GM18505 (cell line): ENCODE measurements around the gene BMP6.

ENCODE experiments used
- ATAC-seq: cut with Tn5 transposase; IDR thresholded peaks from one replicate; pipeline ENCODE4 v1.9.1; 2021; ENCODE audit not compliant: unreplicated experiment
- POLR2A ChIP-seq: IDR thresholded peaks from 4 replicates; pipeline ENCODE4 v1.6.1; 2011; ENCODE audit warnings: borderline replicate concordance; ENCODE audit not compliant: insufficient read depth, insufficient read length; ENCODE audit errors: extremely low read depth

Gene BMP6

DNA sequence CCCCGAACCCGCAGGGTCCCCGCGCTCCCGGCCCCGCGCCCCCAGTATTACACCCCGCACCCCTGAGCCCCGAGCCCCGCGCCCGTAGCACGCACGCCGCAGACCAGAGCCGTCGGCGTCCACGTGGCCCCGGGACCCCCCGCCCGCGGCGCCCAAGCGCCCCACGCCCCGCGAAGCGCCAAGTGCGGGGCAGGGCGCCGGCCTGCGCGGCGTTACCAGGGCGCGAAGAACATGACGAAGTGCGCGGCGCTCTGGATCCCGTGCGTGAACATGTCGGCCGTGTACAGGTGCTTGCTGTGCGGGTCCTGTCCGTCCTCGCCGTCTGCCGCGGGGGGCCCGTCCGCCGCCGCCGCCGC is 184.4 kb downstream of the BMP6 start:
- peak; percentile 26 for ATAC-seq

DNA sequence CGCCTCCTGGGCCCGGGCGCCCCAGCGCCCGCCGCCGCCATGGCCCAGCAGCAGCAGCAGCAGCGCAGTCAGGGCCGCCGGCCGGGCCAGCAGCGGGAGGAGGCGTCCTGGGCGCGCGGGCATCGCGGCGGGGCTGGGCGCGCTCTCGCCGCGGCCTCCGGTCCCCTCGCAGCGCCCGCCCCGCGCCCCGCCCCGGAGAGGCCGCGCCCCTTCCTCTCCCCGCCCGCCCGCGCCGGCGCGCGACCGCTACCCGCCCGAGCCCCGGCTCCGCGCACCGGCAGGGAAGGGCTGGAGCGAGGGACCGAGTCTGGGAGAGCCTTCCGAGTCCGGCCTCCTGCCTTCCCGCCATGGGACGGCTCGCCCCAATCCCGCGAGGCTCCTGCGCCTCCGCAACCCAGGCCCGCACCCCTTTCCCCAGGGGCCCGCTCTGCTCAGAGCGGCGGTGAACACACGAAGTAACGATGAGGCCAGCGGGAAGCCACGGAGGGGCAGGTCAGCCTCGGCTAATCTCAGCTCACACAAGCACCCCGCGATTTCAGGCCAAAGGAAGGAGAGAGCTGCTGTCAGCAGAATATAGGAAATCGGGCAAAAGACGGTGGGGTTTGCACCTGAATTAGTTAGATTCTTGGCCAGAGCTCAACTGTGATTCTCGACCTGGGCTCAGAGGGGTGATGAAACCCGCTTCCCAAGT is 184.9 kb downstream of the BMP6 start, which contains the start of gene TXNDC5:
Gene TXNDC5, minus strand, starts transcription at position 135 of the 691 bp plus-strand sequence. Its CDS starts 12 bp downstream, at position 123.
- peak; percentile 72 for ATAC-seq
- peak; percentile 75 for TF ChIP-seq POLR2A

More for the DNA sequence above, 184.4 kb downstream of the BMP6 start:
- no peak for TF ChIP-seq POLR2A

DNA sequence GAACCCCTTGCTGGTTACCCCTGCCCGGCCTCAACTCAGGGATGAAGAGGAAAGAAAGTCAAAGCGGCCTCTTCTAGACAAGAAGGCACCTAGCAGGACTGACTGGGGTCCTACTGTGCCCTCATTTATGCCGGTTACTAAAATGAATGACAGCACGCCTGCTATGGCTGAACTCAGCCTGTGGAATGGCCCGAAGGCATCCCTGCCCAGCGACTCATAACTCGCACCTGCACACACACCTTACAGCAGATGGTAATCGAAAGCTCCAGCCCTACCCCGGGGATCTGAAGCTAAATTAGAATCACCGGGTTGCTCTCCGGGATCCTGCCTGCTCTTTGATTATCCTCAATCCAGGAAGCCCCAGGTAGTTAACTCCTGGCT is 185.4 kb downstream of the BMP6 start:
- no peak for TF ChIP-seq POLR2A
- no peak for ATAC-seq

DNA sequence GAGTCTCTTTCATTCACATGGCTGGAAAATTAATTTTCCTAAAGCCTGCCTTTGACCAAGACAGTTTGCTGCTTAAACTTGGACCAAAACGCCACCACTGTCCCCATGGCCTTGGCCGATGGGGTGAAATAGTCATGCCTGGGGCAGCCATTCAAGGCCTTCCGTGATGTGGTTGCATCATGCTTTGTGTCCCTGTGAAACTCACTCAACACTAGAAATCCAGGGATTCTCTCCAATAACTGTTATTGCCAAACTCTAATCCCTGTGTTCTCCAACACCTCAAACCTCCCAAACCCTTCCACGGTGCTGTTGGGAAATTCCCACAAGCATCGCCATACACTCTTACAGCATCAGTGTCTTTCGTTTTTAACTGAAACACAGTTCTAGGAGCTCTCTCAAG is 186.1 kb downstream of the BMP6 start:
- ATAC-seq: no peak
- no peak for TF ChIP-seq POLR2A

DNA sequence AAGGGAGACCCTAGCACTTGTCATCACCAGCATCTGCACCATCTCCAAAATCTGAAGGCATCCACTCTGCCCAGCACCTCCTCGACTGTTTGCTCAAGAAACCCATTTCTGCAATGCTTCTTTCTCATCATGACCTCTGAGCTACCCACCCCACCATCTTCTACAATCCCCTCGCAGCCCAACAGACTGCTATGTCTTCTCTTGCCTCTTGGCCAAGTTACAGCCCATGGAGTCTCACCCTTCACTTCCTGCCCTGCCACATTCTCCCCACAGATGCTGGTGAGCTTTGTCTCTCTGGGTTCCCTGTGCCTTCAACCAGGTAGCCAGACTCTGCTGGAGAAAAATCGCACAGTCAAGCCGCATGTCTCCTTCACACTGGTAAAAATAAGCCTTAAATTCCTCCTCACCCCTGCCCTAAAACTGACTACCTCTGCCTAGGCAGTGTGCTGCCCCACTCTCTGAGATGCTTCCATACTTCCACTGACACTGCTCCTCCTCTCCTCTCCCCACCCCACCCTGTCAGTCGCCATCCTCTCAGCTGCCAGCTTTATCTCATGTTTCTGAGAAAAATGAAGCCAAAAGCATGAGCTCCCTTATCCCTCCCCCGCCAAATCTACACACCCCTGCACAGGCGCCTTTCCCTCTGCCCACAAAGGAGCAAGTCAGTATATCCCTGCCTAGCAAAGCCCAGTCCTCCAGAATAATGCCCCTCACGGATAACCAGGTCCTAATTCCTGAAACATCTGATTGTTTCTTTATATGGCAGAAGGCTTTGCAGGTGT is 187.0 kb downstream of the BMP6 start:
- no peak for TF ChIP-seq POLR2A
- ATAC-seq: no peak

DNA sequence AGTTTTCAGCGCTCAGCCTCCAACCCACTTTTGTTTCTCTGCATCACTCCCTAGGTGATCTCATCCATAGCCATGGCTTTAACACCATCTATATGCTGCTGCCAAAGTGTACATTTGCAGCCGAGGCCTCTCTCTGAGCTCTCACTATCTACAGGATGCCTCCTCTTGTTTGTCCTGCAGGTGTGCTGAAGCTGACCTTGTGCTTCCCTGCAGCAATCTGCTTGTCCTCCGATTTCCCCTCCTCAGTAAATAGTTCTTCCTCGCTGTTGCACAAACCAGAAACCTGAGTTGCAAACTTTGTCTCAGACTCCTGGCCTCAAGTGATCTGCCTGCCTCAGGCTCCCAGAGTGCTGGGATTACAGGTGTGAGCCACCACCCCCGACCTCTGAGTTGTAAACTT is 188.4 kb downstream of the BMP6 start:
- no peak for TF ChIP-seq POLR2A
- ATAC-seq: no peak

DNA sequence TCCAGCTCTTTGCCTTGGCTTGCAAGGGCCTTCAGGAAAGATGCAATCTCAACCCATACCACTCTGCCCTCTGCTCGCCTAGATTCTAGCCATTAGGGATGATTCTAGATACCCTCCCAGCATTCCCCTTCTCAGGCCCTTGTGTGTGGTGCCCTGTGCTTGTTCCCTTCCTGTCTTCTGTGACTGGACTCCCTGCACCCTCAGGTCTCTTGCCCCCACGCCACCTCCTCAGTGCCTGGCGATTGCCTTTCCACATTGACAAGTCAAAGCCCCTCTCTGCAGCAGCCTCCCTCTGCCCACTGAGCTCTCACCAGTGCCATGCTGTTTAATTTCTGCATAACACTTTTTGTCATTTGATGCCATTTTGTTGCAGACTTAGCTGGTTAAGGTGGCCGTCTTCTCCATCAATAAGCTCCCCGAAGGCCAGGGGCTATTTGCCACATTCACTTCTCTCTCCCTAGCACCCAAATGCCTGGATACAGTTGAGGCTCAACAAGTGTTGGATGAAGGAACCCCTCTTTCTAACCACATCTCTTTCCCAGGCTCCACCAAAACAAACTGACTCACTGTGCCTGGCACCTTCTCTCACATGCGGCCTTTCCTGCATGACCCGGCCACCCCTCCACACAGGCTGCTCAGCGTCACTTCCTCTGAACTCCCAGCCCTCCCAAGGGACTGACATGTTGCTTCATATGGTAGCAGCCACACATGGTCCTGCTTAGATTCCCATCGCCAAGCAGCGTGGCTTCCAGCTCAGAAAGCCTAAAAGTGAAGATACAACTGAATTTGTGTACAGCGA is 189.3 kb downstream of the BMP6 start:
- no peak for TF ChIP-seq POLR2A
- no peak for ATAC-seq

DNA sequence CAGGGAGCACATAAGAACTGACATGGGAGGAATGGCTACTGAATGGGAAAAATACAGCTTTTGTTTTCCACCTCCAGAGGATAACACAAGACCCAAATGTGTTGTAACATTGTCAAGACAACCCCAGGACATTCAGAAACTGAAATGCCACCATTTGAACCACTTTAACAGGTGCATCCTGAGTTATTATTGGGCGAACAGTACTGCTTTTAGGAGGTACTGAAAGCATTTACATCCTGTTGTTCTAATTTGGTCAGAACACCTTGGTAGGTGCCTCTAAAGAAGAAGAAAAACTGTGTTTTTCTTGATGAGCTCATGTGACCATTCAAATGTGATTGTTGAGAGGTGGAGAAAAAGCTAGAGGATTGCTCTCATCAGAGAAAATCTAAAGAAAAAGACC is 191.1 kb downstream of the BMP6 start:
- TF ChIP-seq POLR2A: peak; percentile 34
- peak; percentile 85 for ATAC-seq

DNA sequence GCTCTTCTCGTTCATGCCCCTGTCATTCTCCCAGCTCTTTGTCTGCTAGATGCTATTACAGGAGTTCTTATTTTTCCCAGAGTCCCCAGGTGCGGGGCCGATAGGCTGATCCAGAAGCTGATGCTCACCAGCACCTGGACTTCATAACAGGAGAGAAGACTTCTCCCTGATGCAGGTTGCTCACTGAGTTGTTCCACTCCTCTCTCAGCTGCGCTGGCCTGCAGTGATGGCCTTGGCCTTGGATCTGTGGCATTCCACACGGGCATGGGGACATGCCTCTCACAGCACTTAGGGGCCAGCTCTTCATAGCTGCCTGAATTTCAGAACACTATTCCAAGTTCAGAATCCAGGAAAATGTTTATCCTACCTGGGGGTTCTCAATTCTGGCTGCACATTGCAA is 191.8 kb downstream of the BMP6 start:
- TF ChIP-seq POLR2A: no peak
- ATAC-seq: no peak

DNA sequence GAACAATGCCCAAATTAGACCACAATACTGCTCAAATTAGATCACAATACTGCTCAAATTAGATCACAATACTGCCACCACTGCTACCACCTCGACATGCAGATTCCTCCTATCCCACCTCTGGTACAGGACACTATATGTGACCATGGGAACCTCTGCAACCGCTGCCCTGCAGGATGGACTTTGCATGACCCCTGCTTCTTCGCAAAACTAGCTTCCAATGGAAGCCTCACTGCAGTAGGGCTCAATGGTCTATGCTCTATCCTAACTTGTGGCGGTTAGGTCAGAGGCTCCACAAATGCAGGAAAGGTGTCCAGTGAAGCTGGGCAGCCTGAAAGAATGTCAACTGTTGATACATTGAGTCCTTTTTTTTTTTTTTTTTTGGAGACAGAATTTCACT is 192.5 kb downstream of the BMP6 start:
- ATAC-seq: no peak
- TF ChIP-seq POLR2A: no peak

DNA sequence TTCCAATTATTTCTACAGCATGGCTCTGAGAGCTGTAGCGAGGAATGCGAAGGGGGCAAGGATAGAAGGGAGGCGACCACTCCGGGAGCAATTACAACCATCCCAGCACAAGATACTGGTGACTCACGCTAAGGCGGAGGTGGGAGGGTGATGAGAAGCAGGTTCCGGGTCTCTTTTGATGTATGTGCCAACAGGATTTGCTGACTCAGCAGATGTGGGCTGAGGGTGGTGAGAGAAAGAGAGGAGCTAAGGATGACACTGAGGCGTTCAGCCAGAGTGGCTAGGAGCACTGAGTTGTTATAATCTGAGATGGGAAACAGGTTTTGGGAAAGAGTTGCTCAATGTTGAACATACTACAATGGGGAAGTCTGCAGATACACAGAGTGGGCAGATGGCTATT is 194.0 kb downstream of the BMP6 start:
- TF ChIP-seq POLR2A: no peak
- no peak for ATAC-seq

DNA sequence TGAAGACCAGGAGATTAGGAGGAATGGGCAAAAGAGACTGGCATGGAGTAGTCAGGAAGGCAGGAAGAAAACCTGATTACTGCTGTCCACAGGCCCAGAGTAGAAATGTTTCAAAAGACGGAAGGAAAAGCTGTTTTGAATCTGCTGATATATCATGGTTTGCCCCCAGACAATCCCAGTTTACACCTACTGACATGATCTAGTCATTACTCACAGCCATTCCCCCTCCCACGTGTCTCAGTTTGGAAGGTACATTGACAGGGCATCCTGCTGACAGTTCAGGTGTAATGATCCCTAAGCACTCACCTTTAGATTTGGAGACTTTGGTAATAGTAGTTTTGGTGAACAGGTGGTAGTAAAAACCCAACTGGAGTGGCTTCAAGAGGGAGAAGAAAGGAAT is 194.5 kb downstream of the BMP6 start:
- no peak for ATAC-seq
- no peak for TF ChIP-seq POLR2A

DNA sequence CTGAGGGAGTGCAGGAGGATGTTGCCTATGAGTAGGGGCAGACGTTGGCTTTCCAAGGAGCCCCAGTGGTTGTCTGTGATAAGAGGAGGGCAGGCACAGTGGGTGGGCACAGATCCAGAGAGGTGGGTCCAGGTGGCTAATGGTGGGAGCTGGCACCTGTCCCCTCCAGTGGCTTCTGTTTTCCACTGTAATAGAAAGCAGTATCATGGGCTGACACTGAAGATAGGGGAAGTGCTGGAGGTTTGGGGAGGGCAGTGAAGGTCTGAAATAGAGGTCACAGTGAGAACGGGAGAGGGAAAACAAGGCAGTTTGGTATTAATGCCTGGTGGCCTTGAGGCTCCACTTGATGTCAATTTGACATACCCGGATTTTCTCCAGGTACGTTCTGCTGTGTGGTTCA is 195.1 kb downstream of the BMP6 start:
- TF ChIP-seq POLR2A: no peak
- no peak for ATAC-seq

DNA sequence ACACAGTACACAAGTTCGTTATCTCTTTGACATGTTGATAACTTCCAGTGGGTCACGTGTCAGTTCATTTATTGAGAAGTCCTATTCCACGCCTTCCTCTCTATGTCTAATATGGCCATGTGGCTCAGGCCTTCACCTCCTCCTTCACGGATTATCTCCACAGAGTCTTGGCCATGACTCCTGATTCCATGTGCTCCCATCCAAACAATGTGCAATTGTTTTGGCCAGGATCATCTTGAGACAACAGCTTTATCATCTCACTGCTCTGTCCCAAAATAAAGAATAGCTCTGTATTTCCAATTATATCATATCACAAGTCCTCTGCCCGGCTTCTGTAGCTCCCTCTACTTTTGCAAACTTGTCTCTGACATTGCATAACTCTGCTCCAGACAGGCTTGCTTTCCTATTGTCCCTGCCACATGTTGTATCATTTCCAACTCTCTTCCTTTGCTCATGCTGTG is 195.8 kb downstream of the BMP6 start:
- TF ChIP-seq POLR2A: no peak
- no peak for ATAC-seq

DNA sequence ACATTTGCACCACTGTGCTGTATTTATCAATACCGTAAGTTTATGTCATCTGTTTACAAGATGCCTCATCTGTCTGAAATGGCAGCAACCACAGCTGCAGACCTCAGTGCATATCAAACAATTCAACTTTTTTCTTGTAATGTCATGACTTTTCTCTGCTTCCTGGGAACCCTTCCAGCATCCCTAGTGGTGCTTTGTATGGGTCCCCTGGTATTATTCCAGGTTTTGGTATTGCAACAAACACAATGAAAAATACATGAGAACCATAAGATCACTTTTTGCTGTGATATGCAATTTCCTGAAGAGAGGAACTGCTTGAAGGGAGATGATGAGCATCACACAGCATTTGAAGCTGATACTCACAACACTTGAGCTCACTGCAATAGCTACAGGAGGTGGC is 196.7 kb downstream of the BMP6 start:
- TF ChIP-seq POLR2A: no peak
- ATAC-seq: no peak
